K562 (cell line): Measurements from ENCODE around the gene SLCO2B1. TPM values are rescaled to one million over a fixed set of nuclear protein-coding genes. Genes with fewer than 3 reads are reported as not detected.
A peak's percentile ranks its signal among the peaks of the same experiment; 100 is the strongest.

Experiments
- ARNT ChIP-seq, 2 experiments: fragments of 450-650 bp; IDR thresholded peaks; 2 replicates each; pipeline ENCODE4 v1.6.1; 2016; ENCODE audit warnings: mild to moderate bottlenecking in 1 of 2
- BCOR ChIP-seq: fragments of 450-650 bp; IDR thresholded peaks from 2 replicates; pipeline ENCODE4 v1.6.1; 2016
- BMI1 ChIP-seq: fragments of 150-350 bp; IDR thresholded peaks from 2 replicates; pipeline ENCODE4 v1.6.1; 2014; ENCODE audit warnings: low read length
- ETV5 ChIP-seq: sonication (generic); formaldehyde crosslinking; IDR thresholded peaks from 2 replicates; pipeline ENCODE4 v1.4.0; 2020; ENCODE audit warnings: low read depth, mild to moderate bottlenecking, missing genetic modification reagents
- HLTF ChIP-seq: fragments of 450-650 bp; IDR thresholded peaks from 2 replicates; pipeline ENCODE4 v1.6.1; 2016
- HNRNPH1 ChIP-seq: fragments of 200-400 bp; formaldehyde crosslinking; optimal IDR thresholded peaks from 2 replicates; pipeline ENCODE3; 2017; ENCODE audit warnings: low read depth, mild to moderate bottlenecking, low read length, moderate library complexity
- MTA1 ChIP-seq: fragments of 450-650 bp; IDR thresholded peaks from 2 replicates; pipeline ENCODE4 v1.6.1; 2017; ENCODE audit warnings: borderline replicate concordance
- NR4A1 ChIP-seq, 2 experiments: fragments of 250-450 bp in 1 of 2; fragments of 450-650 bp in 1 of 2; sonication (Bioruptor Pico) in 1 of 2; IDR thresholded peaks; 2 replicates each; pipeline versions ENCODE4 v1.4.0 to v1.6.1; 2016 to 2020; ENCODE audit warnings: mild to moderate bottlenecking in 2 of 2, missing compliant biosample characterization in 1 of 2, missing genetic modification characterization in 1 of 2, moderate library complexity in 1 of 2
- NRF1 ChIP-seq, 2 experiments: fragments of 450-650 bp; IDR thresholded peaks in 1 of 2; conservative IDR thresholded peaks in 1 of 2; 2 replicates each; pipeline ENCODE4 v1.6.1; 2014; ENCODE audit warnings: mild to moderate bottlenecking in 2 of 2
- POLR2AphosphoS5 ChIP-seq: IDR thresholded peaks from 2 replicates; pipeline ENCODE4 v1.6.1; 2011; ENCODE audit warnings: mild to moderate bottlenecking, low read depth, low read length, moderate library complexity; ENCODE audit not compliant: control insufficient read depth, insufficient read depth
- SREBF2 ChIP-seq: sonication (generic); formaldehyde crosslinking; IDR thresholded peaks from 2 replicates; pipeline ENCODE4 v1.4.0; 2020; ENCODE audit warnings: mild to moderate bottlenecking, missing genetic modification reagents
- ZBTB17 ChIP-seq: fragments of 450-650 bp; formaldehyde crosslinking; IDR thresholded peaks from 2 replicates; pipeline ENCODE4 v1.4.0; 2020; ENCODE audit warnings: mild to moderate bottlenecking
- ZNF146 ChIP-seq: IDR thresholded peaks from one replicate; pipeline ENCODE4 v1.6.1; 2018; ENCODE audit warnings: missing compliant biosample characterization; ENCODE audit not compliant: unreplicated experiment
- ZNF780A ChIP-seq: fragments of 250-450 bp; sonication (Bioruptor Pico); IDR thresholded peaks from 2 replicates; pipeline ENCODE4 v1.5.0; 2021; ENCODE audit warnings: mild to moderate bottlenecking
- polyA plus RNA-seq, 8 experiments: library from polyadenylated mRNA; depleted of rRNA in 4 of 8; stranded (reverse) in 5 of 8; unstranded in 3 of 8; fragments of >200 nt; fragmentation: Nextera tagmentation in 2 of 8; fragmentation: Illumina TruSeq in 1 of 8; extraction: Ambion mirVana in 2 of 8; extraction: Trizol in 1 of 8; gene quantifications; 2 replicates each; pipeline versions ENCODE4 v1.2.1 to v1.2.3, GENCODE V29; 2011 to 2014; ENCODE audit warnings: inconsistent platforms in 1 of 8, missing spikeins in 1 of 8
- total RNA-seq, 7 experiments: library from RNA; depleted of rRNA in 6 of 7; stranded (reverse); fragments of >200 nt in 6 of 7; fragmentation: Illumina TruSeq in 2 of 7; extraction: Trizol in 2 of 7; gene quantifications; 2 replicates each; pipeline versions ENCODE4 v1.2.1 to v1.2.3, GENCODE V29; 2011 to 2021; ENCODE audit warnings: low replicate concordance in 1 of 7
- TF ChIP-seq, protein P1 (sequence below): fragments of 450-650 bp; IDR thresholded peaks from 2 replicates; pipeline ENCODE4 v1.7.1; 2018; ENCODE audit warnings: mild to moderate bottlenecking, low read depth; ENCODE audit not compliant: partially characterized antibody
- TF ChIP-seq, protein P2 (sequence below): conservative IDR thresholded peaks from 2 replicates; pipeline ENCODE4 v1.6.1; 2011; ENCODE audit warnings: low read depth, mild to moderate bottlenecking, low read length; ENCODE audit not compliant: control insufficient read depth

Gene SLCO2B1
- total and polyA plus RNA-seq, 9 of the 15 experiments (the other 6 are each of a cell fraction or from before 2014, with no cell fraction given) = 0.70 to 14.7 (median 7.6) TPM

DNA sequence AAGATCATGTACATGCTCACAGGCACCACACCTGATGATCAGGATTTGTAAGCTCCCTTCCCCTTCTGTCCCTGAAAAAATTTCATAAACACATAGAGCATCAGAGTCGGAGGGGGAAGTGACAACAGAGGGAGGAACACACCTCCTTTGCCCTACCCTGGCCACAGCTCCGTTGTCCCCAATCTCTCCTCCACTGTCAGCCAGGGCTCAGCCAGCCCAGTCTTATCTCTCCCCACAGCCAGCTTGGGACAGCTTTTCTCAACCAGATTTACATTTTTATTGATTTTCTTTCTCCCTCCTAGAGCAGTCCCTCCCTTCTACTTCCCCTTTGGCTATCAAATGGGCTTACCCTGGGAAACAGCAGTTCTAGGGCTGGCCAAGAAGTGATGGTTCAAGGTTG, 57.5 kb downstream of the SLCO2B1 start (continued):
- TF ChIP-seq ZNF780A (CRISPR knock-in tag) (no peak), SREBF2 (no peak), NR4A1 (CRISPR knock-in tag; IDR thresholded peaks at IDR 0.05) (no peak), NR4A1 (tag; IDR thresholded peaks at IDR 0.05) (no peak), HLTF (no peak), NRF1 (conservative IDR thresholded peaks at IDR 0.05 in 1 of 2, IDR thresholded peaks at IDR 0.05 in 1 of 2) (no peak; a peak in 1 of 4 replicates), BMI1 (no peak), ZNF146 (no peak), HNRNPH1 (no peak), MTA1 (no peak), ARNT (IDR thresholded peaks at IDR 0.05) (no peak), BCOR (no peak), POLR2AphosphoS5 (peak; percentile 84), ZBTB17 (CRISPR knock-in tag) (no peak), ETV5 (CRISPR knock-in tag) (no peak)
- TF ChIP-seq, protein P1, sequence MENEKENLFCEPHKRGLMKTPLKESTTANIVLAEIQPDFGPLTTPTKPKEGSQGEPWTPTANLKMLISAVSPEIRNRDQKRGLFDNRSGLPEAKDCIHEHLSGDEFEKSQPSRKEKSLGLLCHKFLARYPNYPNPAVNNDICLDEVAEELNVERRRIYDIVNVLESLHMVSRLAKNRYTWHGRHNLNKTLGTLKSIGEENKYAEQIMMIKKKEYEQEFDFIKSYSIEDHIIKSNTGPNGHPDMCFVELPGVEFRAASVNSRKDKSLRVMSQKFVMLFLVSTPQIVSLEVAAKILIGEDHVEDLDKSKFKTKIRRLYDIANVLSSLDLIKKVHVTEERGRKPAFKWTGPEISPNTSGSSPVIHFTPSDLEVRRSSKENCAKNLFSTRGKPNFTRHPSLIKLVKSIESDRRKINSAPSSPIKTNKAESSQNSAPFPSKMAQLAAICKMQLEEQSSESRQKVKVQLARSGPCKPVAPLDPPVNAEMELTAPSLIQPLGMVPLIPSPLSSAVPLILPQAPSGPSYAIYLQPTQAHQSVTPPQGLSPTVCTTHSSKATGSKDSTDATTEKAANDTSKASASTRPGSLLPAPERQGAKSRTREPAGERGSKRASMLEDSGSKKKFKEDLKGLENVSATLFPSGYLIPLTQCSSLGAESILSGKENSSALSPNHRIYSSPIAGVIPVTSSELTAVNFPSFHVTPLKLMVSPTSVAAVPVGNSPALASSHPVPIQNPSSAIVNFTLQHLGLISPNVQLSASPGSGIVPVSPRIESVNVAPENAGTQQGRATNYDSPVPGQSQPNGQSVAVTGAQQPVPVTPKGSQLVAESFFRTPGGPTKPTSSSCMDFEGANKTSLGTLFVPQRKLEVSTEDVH = no peak
- TF ChIP-seq, protein P2, sequence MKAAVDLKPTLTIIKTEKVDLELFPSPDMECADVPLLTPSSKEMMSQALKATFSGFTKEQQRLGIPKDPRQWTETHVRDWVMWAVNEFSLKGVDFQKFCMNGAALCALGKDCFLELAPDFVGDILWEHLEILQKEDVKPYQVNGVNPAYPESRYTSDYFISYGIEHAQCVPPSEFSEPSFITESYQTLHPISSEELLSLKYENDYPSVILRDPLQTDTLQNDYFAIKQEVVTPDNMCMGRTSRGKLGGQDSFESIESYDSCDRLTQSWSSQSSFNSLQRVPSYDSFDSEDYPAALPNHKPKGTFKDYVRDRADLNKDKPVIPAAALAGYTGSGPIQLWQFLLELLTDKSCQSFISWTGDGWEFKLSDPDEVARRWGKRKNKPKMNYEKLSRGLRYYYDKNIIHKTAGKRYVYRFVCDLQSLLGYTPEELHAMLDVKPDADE = 0 out of 2 replicates have a peak, but pooled peaks have one; percentile 36
